GM19324 (cell line): ENCODE data around the gene SCRN1.

Source experiments
- ATAC-seq: cut with Tn5 transposase; IDR thresholded peaks from one replicate; pipeline ENCODE4 v1.9.1; 2021; ENCODE audit warnings: mild to moderate bottlenecking, moderate library complexity; ENCODE audit not compliant: unreplicated experiment, low FRiP score

Gene SCRN1

DNA sequence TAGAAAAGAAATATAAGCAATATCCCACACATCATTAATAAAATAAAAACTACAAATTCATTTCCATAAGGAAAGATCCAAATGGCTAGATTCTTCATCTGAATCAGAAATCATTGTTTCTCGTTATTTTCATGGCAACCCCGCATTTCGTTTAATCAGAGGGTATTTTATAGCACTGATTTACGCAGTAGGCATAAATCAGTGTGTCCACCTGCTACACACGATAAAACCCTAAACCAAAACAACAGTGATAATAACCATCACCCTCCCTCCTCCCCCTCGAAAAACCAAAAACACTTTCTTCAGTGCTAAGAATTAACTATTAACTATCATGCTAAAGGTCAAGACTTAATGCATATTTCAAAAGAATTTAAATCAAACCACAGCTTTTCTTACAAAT lies 20.4 kb upstream of the SCRN1 start:
- no peak for ATAC-seq

- ATAC-seq: no peak
These were observed 15.9 kb upstream of the SCRN1 start for GRCh38 chr7:30005464-30005863.

- ATAC-seq: no peak
These were observed 13.5 kb upstream of the SCRN1 start for GRCh38 chr7:30003098-30003497.

DNA sequence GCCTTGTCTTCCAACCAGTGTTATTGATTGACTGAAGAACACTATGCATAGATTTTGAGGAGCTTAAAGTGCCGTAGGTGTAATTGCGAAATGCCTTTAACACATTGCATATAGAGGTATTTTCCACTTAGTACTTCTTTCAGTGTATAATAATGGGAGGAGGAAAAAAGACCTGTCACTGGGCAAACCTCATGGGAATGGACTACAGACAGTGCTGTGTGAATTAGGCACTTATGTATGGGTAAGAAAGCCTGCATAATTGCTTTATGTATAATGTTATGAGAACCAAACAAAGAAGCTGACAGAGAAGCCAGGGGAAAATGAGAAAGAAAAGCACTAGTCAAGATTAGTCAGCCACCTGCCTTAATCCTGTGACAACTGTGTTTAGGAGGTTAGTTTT lies 12.4 kb upstream of the SCRN1 start:
- ATAC-seq: no peak

DNA sequence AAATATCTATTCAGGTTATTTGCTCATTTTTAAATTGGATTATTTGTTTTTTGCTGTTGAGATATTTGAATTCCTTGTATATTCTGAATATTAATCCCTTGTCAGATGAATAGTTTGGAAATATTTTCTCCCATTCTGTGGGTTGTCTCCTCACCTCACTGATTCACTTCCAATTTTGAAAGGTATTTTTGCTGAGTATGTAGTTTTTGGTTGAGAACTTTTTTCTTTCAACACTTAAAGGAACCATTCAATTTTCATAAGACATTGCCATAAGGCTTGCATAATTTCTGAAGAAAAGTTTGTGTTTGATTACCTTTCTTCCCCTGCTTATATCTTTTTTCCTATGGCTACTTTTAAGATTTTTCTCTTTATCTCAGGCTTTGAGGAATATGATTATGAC lies 8.9 kb upstream of the SCRN1 start:
- ATAC-seq: no peak

DNA sequence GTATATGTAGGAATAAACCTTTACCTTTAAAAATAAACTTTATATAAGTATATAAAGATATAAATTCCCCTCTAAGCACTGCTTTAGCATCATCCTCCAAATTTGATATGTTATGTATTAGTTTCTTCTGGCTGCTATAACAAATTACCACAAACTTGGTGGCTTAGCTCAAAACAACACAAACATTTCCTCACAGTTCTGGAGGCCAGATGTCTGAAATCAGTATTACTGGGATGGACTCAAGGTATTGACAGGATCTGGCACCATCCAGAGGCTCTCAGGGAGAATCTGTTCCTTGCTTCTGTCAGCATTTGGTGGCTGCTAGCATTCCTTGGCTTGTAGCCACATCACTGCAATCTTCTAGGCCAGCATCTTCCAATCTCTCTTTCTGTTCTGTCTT lies 6.7 kb upstream of the SCRN1 start:
- no peak for ATAC-seq

DNA sequence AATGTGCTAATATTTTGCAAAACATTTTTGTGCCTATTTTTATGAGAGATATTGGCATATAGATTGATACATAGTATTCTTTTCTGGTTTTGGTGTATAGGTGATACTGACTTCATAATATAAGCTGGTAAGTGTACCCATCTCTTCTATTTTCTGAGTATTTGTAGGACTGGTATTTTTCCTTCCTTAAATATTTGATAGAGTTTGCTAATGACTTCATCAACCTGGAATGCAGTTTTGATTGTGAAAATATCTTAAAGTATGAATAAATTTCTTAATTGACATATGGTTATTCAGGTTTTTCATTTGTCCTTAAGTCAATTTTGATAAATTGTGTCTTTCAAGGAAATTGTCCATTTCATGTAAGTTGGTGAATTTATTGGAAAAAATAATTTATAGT lies 6.1 kb upstream of the SCRN1 start:
- ATAC-seq: no peak

- no peak for ATAC-seq
These were observed 3.5 kb upstream of the SCRN1 start for GRCh38 chr7:29993140-29993539.

- ATAC-seq: no peak
These were observed 2.3 kb upstream of the SCRN1 start for GRCh38 chr7:29991937-29992336.

GRCh38 chr7:29990931-29991330 lies 1.3 kb upstream of the SCRN1 start:
- no peak for ATAC-seq

DNA sequence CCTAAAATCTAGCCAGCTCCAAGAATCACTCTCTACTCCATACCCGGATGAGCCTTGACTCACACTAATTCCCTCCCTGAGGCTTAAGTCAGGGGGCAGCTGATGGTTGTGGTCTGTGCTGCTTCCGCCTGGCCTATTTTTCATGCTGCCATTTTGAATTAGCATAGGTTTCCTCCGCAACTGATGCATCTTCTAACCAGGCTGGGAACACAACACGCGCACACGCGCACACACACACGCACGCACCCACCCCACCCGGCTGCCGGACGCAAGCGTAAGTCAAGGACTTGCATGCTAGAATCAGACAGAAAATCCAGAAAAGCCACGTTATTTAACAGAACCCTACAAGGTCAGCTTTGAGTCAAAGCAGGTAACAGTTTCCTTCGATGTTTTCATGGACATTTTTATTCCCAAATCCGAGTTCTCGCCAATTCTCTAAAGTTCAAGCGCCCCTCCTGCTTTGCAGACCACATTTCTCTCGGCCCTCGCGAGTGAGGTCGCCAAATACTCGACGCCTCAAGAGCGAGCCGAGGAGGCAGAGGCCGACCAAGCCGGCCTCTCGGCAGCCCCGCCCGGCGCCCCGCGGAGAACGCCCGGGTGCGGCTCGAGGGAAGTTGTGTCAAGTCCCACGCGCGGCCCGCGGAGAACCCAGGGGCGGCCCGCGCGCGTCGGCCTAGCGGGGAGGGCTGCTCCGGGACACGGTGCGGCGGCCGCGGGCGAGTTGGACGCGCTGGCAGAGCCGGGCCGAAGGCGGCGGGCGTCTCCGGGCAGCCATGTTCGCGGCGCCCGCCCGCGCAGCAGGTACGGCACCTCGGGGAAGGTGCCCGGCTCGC lies 961 bp downstream of the SCRN1 start:
- peak; percentile 37 for ATAC-seq

GRCh38 chr7:29987811-29988317 lies 1.7 kb downstream of the SCRN1 start:
- no peak for ATAC-seq

- ATAC-seq: no peak
These were observed 2.5 kb downstream of the SCRN1 start for GRCh38 chr7:29987083-29987482.

DNA sequence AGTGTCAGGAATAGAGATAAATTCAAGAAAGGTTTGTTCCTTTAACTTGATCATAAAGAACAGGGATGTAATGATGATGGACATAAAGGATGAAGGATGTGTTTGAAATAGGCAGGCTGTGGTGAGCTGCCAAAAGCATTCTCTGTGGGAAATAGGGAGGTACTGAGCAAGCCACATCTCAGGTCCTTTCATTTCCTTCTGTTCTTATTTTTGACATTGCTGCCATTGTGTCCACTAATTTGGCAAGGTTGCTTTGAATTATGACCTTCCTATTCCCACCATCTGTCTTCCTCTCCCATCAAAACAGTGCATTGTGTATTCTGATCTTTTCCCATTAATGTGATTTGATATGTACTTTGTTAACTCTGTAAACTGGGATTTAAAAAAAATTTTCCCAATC lies 9.4 kb downstream of the SCRN1 start:
- no peak for ATAC-seq

DNA sequence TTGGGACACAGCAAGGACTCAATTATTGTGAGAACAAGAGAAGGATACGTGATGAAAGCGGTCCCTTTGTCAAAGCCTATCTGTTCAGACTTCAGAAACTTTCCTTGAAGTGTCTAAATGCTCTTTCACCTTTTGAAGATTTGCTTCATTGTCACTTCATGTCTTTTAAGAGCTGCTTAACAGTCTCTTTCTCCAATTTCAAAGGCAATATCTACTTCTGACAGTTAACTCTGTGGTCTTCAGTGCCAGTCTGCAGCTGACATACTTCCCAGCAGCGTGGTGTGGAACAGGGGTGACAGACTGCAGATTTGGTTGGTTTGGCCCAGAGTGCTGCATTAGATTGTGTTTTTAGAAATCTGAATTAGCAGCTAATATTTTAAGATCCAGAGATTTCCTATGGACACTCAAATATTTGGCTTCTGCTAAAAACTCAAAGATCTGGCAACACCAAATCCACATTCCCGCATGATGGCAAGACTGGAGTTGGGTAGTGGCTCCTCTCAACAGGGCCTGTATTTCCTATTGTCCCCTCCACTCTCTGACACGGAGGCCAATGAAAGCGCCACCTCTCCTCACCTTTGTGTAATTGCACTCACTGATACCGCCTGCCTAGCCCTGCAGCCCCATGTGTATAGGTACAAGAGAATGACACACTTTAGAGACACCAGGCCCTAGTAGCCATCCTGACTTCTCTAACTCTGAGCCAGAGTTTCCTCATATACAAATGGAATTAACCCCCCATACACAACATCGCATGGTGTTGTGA lies 11.5 kb downstream of the SCRN1 start:
- ATAC-seq: no peak

DNA sequence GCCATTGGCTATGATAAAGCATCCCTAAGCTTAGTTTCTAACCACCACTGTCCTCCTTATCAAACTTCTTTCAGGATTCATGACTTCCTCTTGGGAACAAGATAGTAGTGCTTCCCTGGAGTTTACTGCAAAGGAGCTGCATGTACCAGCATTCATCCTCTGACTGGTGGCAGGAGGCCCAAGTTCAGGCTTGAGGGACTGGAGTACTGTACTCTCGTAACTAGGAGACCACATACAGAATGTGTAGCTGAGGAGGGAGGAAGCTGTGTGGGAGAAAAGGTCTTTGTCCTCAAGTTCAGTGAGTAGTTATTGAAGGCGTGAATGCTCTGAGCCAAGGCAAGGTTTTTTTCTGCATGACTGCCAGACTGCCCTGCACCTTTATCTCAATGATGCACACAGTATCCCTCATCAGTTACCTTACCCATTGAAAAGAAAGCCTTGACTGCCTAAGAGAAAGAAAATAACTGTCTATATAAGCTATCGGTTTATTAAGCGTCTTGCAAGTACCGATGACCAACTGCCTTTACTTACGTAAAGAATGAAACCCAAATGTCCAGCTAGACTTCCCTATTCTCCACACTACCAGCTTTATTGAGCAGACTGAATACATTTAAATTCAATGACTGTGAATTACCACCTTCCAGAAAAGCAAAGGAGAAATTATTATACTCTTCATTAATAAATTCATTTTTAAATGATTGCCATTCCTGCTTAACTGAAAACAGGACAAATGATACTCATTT lies 12.8 kb downstream of the SCRN1 start:
- ATAC-seq: no peak

DNA sequence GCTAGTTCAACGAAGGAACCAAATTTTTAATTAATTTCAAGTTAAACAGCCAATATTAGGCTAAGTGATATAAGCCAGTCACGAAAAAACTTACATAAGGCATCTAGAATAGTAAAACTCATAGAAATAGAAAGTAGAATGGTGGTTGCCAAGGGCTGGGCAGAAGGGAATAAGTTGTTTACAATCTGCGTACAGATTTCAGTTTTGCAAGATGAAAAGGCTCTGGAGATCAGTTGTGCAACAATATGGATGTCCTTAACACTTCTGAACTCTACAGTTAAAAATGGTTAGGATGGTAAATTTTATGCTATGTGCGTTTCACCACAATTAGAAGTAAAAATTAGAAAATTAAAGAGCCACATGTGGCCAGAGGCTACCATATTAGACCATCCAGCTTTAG lies 13.3 kb downstream of the SCRN1 start:
- ATAC-seq: no peak

DNA sequence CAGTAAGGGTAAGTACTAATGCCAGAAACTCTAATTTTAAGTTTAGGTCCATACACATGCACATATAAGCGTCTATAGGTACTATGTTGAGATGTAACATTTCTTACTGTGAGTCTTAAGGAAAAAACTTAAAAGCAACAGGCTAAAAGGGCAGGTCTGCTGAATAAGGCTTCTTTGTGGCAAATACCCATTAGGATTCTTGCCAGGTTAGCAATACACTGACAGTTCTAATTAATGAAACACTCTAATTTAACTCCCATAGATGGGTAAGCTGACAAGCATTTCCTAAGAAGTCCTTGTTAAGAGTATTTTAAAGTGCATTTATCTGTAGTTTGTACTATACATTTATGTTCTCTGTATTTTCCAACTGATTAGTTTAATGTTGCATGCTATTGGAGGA lies 14.0 kb downstream of the SCRN1 start:
- ATAC-seq: no peak

DNA sequence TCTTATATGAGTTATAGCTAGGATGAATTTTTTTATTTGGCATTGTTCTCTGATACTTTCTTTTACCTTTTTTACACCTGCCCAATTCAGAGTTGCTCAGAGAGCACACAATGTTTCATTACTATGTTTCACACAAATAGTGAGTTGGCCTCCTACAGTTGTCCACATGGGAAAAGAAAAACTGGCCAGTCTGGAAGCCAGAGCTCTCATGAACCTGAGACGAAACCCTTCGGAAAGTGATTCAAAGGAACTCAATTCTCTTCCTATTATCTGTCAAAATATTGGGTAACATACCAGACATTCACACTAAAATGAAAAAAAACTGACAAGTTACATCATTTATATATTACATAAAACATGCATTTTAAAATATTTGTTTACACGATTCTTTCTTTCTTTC lies 15.3 kb downstream of the SCRN1 start:
- no peak for ATAC-seq

DNA sequence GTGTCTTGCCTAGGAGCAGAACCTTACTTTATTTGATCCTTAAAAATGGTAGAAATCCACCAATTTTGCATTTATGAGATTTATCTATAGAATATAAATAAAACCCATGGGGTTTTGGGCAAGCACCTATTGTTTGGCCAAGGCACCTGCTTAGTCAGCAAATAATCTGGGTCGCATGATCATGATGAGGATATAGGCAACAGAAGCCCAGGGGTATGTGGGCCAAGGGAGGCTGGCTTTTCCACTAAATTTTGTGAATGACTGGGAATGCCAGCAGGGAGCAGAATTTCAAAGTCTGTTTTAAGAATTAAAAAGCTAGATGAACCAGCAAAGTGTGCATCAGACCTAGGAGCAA lies 17.3 kb downstream of the SCRN1 start:
- ATAC-seq: no peak
